HG03439 (cell line): Measurements from ENCODE around the gene NDST4.
A peak's percentile ranks its signal among the peaks of the same experiment; 100 is the strongest.

ENCODE experiments used
- ATAC-seq: cut with Tn5 transposase; IDR thresholded peaks from one replicate; pipeline ENCODE4 v1.9.1; 2021; ENCODE audit warnings: mild to moderate bottlenecking, moderate library complexity; ENCODE audit not compliant: unreplicated experiment

Gene NDST4

GRCh38 chr4:114807759-114808404 lies 305.5 kb downstream of the NDST4 start:
- ATAC-seq: peak; percentile 97

- ATAC-seq: no peak
Observed at GRCh38 chr4:114807357-114807756, 306.1 kb downstream of the NDST4 start.

- ATAC-seq: no peak
Observed at GRCh38 chr4:114791976-114792375, 321.4 kb downstream of the NDST4 start.

GRCh38 chr4:114785570-114785969 lies 327.9 kb downstream of the NDST4 start:
- ATAC-seq: no peak

- no peak for ATAC-seq
Observed at GRCh38 chr4:114783215-114783595, 330.2 kb downstream of the NDST4 start.

- ATAC-seq: no peak
Observed at GRCh38 chr4:114782415-114783214, 330.8 kb downstream of the NDST4 start.

- ATAC-seq: no peak
Observed at GRCh38 chr4:114780205-114780604, 333.2 kb downstream of the NDST4 start.
